GM18519 (cell line): ENCODE results near the gene KCNA2.

Source experiments
- ATAC-seq: cut with Tn5 transposase; IDR thresholded peaks from one replicate; pipeline ENCODE4 v1.9.1; 2021; ENCODE audit warnings: mild to moderate bottlenecking, moderate library complexity; ENCODE audit not compliant: unreplicated experiment, low FRiP score

The KCNA2 gene

DNA sequence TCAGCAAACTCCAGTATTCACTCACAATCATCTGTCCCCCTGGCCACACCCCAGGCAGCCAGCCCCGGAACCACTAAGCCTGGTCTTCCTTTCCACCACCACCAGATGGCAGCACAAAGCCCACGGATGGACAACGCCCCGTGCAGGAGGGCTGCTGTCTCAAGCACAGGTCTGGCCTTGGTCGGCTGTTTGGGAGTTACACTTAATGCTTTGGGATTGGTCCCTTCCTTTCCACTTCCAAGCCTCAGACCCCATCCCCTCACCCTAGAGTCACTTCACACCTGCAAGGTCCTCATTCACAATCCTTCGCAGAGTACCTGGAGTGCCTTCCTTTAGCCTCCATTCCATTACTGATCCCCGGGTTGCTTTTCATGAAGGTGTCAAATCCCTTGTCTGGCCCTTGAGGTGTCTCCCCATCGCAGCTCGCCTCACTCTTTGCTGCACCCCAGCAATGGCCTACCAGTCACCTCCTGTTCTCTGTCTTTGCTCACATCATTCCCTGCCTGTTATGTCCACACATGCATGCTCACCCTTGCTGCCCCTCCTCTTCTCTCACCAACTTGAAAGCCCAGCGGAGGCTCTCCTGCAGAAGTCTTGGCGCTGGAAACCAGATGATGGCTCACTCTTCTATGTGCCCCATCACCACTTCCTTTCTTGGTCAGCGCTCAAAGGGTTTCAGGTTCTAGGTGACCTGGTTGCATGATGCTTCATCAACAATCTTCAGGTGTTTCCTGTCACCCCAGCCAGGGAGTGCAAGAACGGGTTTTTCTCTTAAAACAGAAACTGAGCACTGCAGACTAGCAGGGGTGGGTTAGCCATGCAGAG is 24.9 kb upstream of the KCNA2 start:
- ATAC-seq, result no peak

DNA sequence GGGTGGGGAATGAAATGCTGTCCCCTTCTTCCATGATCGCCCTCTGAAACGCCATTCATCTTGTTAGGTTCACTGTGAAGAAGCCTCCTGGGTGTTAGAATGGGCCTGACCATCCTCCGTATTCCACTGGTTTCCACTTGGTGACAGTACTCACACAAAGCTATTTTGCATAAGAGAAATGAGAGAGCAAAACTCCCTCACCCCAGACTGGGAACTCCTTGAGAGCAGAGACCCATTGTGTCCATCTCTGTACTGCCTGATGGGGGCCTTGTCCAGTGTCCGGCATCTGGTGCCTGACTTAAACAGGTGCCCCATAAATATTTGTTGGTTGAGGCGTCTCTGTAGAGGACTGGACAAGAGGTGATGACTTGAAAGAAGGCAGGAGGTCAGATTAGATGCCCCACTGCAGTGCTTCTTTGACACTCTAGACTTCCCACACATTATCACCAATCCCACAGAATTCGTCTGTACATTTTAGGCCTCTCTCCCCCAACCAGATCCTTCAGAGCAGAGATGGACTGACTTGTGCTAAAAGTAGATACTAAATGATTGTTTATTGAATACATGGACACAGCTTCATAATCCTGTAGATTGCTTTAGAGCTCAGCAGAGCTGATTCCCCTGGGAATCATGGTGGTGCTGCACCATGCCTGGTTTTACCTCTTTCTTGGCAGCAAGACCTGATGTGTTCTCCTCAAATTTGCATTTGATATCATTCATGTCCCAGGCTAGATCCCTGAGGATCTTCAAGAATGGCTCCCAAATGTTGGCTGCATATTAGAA is 22.4 kb upstream of the KCNA2 start:
- ATAC-seq, result no peak

DNA sequence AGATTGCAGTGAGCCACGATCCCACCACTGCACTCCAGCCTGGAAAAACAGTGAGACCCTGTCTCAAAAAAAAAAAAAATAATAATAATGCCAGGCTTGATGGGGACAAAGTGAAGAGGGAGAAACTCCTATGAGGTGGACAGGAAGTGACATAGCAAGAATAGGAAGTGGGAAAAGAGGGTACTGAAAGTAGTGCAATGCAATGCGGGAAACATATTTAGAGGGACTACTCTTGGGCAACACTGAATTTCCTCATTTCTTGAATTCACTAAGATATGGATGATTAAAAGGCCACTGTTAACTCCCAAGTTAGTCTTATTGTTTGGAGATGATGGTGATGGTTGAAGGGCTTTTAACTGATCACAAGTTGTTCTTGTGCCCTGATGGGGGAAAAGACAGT is 21.6 kb upstream of the KCNA2 start:
- no peak for ATAC-seq

- ATAC-seq, result no peak
Observed at GRCh38 chr1:110626889-110627288, 20.7 kb upstream of the KCNA2 start.

DNA sequence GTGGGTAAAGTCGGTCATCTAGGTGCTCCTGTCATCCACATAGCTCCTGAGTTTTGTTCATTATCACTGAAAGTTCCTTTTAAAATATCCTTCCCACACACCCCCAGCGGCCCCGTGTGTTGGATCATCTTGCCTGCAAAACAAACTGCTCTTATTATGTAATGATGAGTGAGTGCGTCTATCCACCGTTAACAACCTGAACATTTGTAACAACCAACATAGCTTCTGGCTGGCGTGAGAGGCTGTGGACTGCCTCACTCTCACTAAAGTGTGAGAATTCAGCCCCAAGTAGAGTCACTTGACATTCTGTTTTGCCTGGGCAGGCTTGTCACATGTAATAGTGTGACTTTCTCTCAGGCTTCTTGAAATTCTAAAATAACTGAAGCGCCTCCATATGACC is 14.5 kb upstream of the KCNA2 start:
- no peak for ATAC-seq

- no peak for ATAC-seq
Observed at GRCh38 chr1:110620250-110620615, 14.1 kb upstream of the KCNA2 start.

DNA sequence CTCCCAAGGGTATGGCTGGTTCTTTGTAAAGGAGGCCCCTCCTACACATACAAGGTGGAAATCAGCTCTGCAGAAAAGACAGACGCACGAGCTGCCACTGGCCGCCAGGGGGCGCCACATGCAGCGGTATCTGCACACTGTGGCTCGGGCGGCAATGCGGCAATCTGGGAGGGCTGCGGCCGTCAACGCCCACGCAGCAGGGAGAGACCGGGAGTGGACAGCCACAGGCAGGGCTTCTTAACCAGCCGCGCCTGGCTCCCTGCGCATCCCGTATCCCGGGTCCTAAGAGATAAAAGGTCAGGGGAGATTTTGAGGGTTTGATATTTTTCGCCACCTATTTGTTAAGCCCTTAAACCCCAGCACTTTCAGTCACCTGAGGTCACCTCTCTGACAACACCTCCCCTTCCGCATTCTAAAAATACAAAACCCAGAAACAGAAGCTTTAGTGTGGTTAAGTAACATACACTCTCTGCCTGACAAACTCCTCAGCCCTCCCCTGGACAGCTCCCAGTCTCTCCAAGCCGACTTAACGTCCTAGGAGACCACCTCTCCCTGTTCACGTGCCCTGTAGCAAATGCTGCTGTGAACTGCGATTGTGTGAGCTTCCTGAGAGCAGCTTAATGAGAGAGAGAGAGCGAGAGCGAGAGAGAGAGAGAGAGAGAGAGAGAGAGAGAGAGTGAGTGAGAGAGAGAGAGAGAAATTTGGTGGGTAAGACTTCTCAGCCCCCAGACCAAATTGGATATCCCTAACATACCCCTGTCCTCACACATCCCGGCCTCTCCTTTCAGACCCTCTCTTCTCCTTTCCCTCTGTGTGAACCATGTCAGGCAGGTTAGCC is 13.5 kb upstream of the KCNA2 start:
- ATAC-seq, result peak; percentile 63

GRCh38 chr1:110618668-110619067 is 12.5 kb upstream of the KCNA2 start:
- no peak for ATAC-seq

- ATAC-seq, result no peak
Observed at GRCh38 chr1:110617589-110617988, 11.4 kb upstream of the KCNA2 start.

DNA sequence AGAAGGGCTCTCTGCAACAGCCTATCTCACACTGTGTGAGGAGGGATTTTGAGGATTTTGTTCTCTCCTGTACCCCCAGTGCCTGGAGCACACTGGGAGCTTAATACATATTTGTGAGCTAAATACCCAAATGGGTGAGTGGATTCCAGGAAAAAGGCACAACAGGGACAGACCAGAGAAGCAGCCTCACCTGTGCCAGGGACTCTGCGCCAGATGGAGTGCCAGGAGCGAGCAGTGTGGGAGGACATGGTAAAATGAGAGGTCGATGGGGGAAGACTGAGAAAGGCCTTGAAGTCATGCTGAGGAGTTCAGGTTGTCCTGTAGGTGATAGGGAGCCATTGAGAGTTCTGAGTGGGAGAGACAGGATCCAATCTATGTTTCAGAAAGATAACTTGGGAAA is 11.0 kb upstream of the KCNA2 start:
- no peak for ATAC-seq

GRCh38 chr1:110616587-110616986 is 10.4 kb upstream of the KCNA2 start:
- ATAC-seq, result no peak

DNA sequence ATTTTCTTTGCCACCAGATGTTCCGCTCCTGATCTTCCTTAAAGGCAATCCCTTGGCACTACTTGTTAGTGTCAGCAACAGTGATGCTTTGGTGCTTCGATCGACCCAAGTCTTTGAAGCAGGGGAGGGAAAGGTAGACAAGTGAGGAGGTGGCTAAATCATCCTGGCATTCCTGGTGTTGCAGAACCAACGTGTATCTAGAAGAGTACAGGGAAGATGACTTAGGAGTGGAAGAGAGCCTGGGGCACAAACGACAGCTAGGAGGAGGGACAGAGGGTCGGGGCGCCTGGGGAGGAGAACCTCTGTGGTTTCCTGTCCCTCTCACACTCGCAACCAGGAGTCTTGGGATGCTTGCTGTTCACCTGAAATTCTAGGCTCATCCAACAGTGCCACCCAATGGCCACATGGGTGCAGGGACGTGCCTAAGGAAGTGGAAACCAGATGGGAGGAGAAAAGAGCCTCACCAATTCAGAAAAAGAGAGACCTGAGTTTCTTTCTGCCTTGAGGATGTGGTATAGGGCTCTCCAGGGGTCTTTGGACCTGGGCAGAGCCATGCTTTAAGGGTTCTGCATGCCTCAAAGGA is 9.5 kb upstream of the KCNA2 start:
- ATAC-seq, result no peak

DNA sequence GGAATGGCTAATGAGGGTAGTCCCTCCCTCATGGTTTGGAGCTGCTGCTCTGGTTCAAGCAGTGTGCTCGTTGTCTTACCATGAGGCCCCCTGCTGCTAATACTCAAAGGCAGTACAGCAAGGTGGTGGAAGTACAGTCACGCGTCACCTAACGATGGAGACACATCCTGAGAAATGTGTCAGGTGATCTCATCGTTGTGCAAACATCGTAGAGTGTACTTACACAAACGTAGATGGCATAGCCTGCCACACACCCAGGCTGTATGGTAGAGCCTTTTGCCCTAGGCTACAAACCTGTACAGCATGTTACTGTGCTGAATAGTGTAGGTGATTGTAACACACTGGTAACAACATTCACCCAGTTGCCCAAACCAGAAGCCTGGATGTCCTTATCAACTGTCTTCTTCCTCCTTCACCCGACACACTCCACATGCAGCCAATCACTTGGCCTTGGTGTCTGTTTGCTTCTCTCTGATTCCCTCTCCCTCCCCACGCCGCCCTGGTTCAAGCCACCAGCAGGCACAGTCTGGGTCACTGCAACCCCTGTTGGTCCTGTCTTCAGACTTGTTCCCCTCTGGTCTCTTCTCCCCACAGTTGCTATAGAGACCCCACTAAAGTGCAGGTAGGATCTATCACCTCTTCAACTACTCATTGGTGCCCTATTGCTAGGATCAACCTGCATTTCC is 6.0 kb upstream of the KCNA2 start:
- no peak for ATAC-seq

- ATAC-seq, result no peak
Observed at GRCh38 chr1:110610696-110611286, 4.6 kb upstream of the KCNA2 start.

DNA sequence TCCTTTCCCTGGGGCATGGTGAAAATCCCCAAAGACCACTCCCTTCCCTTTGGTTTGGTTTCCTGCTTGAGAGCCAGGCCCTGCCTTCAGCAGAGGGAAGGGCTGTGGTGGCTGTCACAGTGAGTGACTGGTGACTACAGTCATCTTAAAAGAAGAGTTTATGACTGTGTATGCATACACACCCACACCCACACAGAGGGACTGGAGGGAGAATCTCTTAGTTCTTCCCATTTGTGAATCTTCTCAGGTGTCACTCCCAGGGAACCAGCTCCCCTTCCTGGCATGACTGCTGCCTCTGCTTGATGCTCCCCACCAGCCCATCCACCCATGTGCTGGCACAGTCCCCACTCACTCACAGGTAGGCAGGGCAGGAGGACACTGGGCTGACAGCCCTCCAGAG is 3.9 kb upstream of the KCNA2 start:
- ATAC-seq, result no peak

DNA sequence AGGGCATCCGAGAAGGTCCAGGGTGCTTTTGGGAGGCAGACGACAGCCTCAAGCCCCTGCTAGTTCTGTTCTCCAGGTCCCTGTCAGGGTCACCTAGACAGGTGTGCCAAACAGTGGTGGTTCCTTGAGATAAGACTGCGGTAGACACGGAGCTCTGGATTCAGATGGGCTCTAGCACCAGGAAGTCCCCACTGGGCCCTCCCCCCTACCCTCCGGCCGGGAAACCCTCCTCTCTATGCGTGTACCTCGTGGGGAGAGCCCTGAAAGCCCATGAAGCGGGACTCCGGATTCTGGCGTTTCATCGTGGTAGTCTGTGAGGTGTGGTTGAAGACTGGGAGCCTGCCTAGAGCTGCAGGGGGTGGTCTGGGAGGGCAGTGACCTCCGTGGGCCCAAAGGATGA is 2.1 kb upstream of the KCNA2 start:
- no peak for ATAC-seq

- ATAC-seq, result no peak
Observed at GRCh38 chr1:110607536-110608230, 1.5 kb upstream of the KCNA2 start.

DNA sequence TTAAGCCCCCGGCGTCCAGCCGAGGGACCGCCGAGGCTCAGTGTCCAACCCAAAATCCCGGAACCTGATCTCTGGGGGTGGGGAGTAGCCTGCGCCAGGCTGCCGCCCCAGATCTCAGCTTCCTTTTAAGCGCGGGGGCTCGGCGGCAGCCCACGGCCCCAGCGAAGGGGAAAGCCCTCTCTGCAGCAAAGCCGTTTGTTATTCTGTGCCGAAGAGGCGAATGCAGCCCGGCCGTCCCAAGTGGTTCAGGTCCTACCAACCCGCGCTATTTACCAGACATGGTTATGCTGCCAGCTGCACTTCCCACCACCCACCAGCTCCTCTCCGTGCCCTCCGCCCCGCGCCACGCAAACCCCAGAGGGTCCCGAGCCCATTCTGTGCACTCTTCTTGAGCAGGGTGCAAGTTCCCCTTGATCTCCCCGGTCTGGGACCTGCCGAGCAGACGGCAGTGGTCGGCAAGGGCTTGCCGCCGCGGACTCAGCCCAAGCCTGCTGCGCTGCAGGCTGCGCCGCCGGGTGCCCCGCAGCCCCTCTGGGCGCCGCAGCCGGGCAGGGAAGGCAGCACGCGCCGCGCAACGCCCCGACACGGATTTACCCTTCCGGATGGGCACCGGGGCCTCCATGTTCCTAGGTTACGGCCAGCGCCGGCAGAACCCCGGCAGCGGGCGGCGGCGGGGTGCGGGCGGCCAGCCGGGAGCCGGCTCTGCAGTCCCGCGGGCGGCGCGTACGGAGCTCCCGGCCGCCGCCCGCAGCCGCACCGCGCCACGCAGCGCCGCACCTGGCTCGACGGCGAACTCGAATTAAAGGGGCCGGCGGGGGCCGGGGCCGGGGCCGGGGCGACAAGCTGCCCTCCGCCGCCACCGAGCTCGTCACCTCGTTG is 738 bp upstream of the KCNA2 start:
- no peak for ATAC-seq
